ENCODE measurements around the gene MYEOV.
A peak's percentile ranks its signal among the peaks of the same experiment; 100 is the strongest.

MYEOV gene

GRCh38 chr11:69330330-69330729 lies 36.4 kb downstream of the MYEOV start:
- DNase-seq (ENCODE audit: low spot score) = no peak

GRCh38 chr11:69333149-69333710 lies 39.3 kb downstream of the MYEOV start:
- TF ChIP-seq CTCF (IDR thresholded peaks at IDR 0.05; ENCODE audit: extremely low read depth, missing control alignments) = no peak
- no peak for DNase-seq (ENCODE audit: low spot score)

More at GRCh38 chr11:69330330-69330729, 36.4 kb downstream of the MYEOV start:
- TF ChIP-seq CTCF (IDR thresholded peaks at IDR 0.05; ENCODE audit: extremely low read depth, missing control alignments) = no peak

GRCh38 chr11:69333879-69334278 lies 39.9 kb downstream of the MYEOV start:
- no peak for TF ChIP-seq CTCF (IDR thresholded peaks at IDR 0.05; ENCODE audit: extremely low read depth, missing control alignments)

GRCh38 chr11:69335007-69335780 lies 41.2 kb downstream of the MYEOV start:
- TF ChIP-seq CTCF (IDR thresholded peaks at IDR 0.05; ENCODE audit: extremely low read depth, missing control alignments) = no peak
- DNase-seq (ENCODE audit: low spot score) = no peak

More at GRCh38 chr11:69333879-69334278, 39.9 kb downstream of the MYEOV start:
- DNase-seq (ENCODE audit: low spot score) = no peak

- no peak for DNase-seq (ENCODE audit: low spot score)
- TF ChIP-seq CTCF (IDR thresholded peaks at IDR 0.05; ENCODE audit: extremely low read depth, missing control alignments) = no peak
Observed at GRCh38 chr11:69335781-69336405, 41.9 kb downstream of the MYEOV start.

GRCh38 chr11:69337211-69337721 lies 43.3 kb downstream of the MYEOV start:
- peak; percentile 70 for DNase-seq (ENCODE audit: low spot score)
- TF ChIP-seq CTCF (IDR thresholded peaks at IDR 0.05; ENCODE audit: extremely low read depth, missing control alignments) = no peak
